ENCODE data around the gene AFF3. TPM values are rescaled to one million over a fixed set of nuclear protein-coding genes. Genes with fewer than 3 reads are reported as not detected.
A peak's percentile ranks its signal among the peaks of the same experiment; 100 is the strongest.

Gene AFF3
- total and polyA plus RNA-seq, 2 of the 8 experiments (the other 6 are each of a cell fraction or from before 2014, with no cell fraction given), result 0.27 to 3.0 TPM

- ChIA-PET CTCF (ENCODE audit: partially characterized antibody) (no interaction called here), POLR2A (ENCODE audit: partially characterized antibody) (no interaction called here)
- DNase-seq (ENCODE audit: low read depth in 1 of 2, low spot score in 2 of 2) (no peak), FAIRE-seq (no peak)
- Histone ChIP-seq H2BK120ac (replicated peaks; ENCODE audit: low read depth, low read length) (no peak overlapping the region), H2BK15ac (ENCODE audit: low read length) (no peak overlapping the region), H3K56ac (replicated peaks; ENCODE audit: insufficient read length, low read depth, low read length) (peak overlapping the region; percentile 90), H3K27ac (ENCODE audit: low read depth, low read length) (no peak overlapping the region), H3K79me2 (ENCODE audit: control insufficient read depth in 1 of 2, insufficient read depth in 2 of 2, low read length in 2 of 2) (no peaks in the 10 kb centered on the region), H2BK5ac (ENCODE audit: low read depth, low read length) (no peak overlapping the region), H3K27me3 (replicated peaks in 1 of 4; ENCODE audit: control insufficient read depth in 3 of 4, extremely low read depth in 1 of 4, insufficient read depth in 3 of 4, low read length in 3 of 4) (no peaks in the 10 kb centered on the region), H4K5ac (ENCODE audit: insufficient read length, low read depth, low read length) (no peak overlapping the region), H3K4ac (replicated peaks; ENCODE audit: insufficient read length, low read depth, low read length) (no peak overlapping the region), H3K9ac (replicated peaks in 1 of 4; ENCODE audit: extremely low read depth in 1 of 4, low read depth in 3 of 4, low read length in 3 of 4) (no peak overlapping the region), H3K79me1 (ENCODE audit: low read depth, low read length) (no peaks in the 10 kb centered on the region), H3K9me3 (ENCODE audit: insufficient read depth in 2 of 2, low read depth in 1 of 2, low read length in 1 of 2) (no peaks in the 10 kb centered on the region; a peak in 1 of 4 replicates), H3K23me2 (ENCODE audit: low read depth, low read length) (peaks cover 14% of the 10 kb centered on the region; the same call in 1 of the 2 replicates), H2BK20ac (ENCODE audit: low read length) (no peak overlapping the region), H2BK12ac (ENCODE audit: low read depth, low read length) (no peak overlapping the region), H3K4me3 (ENCODE audit: extremely low read depth in 1 of 4, insufficient read depth in 2 of 4, low read depth in 3 of 4, low read length in 4 of 4) (no peak overlapping the region), H4K91ac (replicated peaks; ENCODE audit: insufficient read length, low read length) (no peak overlapping the region), H4K20me1 (replicated peaks in 1 of 2; ENCODE audit: control insufficient read depth in 1 of 2, insufficient read depth in 2 of 2, low read length in 2 of 2) (peaks cover 0 to 10% of the 10 kb centered on the region in 2 experiments), H3K18ac (ENCODE audit: extremely low read depth, low read length) (no peak overlapping the region), H3K4me2 (ENCODE audit: insufficient read depth in 1 of 2, low read depth in 2 of 2, low read length in 2 of 2) (no peak overlapping the region), H3K4me1 (replicated peaks in 1 of 4; ENCODE audit: control insufficient read depth in 3 of 4, insufficient read depth in 4 of 4, low read length in 3 of 4) (no peaks in the 10 kb centered on the region), H3K36me3 (ENCODE audit: control insufficient read depth in 2 of 4, insufficient read depth in 4 of 4, low read length in 3 of 4) (no peaks in the 10 kb centered on the region), H2AK5ac (ENCODE audit: low read depth, low read length) (no peak overlapping the region), H2AFZ (ENCODE audit: low read length) (no peak overlapping the region), H3K23ac (ENCODE audit: insufficient read length) (no peak overlapping the region), H4K8ac (ENCODE audit: extremely low read depth, insufficient read depth, low read length) (no peak overlapping the region), H3K14ac (ENCODE audit: insufficient read length) (no peak overlapping the region)
- WGBS, 2 experiments (ENCODE audit: extremely low coverage in 1 of 2, insufficient coverage in 1 of 2, insufficient read length in 1 of 2, insufficient replicate concordance in 2 of 2, low coverage in 1 of 2, low lambda C conversion rate in 2 of 2, missing lambda C conversion rate in 1 of 2), result 94% methylated on average over 3 of the region's 3 CpGs; no CpG with 5 or more reads in 1 of the 2 experiments
- no peak for TF ChIP-seq EGR1 (IDR thresholded peaks at IDR 0.05; ENCODE audit: borderline replicate concordance, low read depth, low read length)
- no peak for TF ChIP-seq EZH2 (IDR thresholded peaks at IDR 0.05; ENCODE audit: low read depth, low read length, severe bottlenecking)
- no peak for TF ChIP-seq GABPA (IDR thresholded peaks at IDR 0.05; ENCODE audit: borderline replicate concordance, insufficient read depth, low read length)
Measured at GRCh38 chr2:100016756-100017155, 125.6 kb downstream of the AFF3 start.
